Inflammatory macrophage (primary cell): ENCODE measurements around the gene CEBPE.
A peak's percentile ranks its signal among the peaks of the same experiment; 100 is the strongest.

ENCODE experiments used
- DNase-seq, 2 donors: peaks; one replicate each; pipeline ENCODE4 v3.0.0-alpha.2; 2020 to 2022

Gene CEBPE

DNA sequence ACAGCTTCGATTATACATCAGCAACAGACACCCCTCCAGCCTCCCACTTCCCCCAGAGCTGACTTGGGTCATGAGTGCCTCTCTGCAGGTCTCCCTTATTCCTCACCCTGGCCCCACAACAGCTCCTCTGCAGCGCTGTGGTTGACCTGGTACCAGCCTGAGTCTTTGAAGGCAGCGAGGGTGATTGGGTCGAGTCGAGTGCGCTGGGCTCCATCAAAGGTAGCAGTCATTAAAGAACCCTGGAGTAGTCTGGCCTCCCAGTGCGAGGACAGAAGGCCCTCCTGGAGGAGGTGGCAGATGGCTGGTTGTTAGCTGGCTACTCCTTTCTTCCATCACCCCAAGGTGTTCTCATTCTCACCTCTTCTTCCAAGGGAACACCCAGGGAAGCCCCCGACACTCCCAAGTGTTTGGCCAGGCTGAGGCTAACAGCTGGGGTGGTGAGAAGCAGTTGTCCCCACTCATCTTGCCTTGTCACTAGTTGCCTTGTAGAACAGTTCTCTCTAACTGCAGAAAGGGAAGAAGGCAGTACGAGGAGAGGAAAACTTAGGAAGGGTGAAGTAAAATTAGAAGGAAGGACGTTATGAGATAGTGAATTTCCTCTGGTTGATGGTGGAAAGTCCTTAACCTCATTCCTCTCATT lies 16.9 kb downstream of the CEBPE start:
- no peak for DNase-seq

DNA sequence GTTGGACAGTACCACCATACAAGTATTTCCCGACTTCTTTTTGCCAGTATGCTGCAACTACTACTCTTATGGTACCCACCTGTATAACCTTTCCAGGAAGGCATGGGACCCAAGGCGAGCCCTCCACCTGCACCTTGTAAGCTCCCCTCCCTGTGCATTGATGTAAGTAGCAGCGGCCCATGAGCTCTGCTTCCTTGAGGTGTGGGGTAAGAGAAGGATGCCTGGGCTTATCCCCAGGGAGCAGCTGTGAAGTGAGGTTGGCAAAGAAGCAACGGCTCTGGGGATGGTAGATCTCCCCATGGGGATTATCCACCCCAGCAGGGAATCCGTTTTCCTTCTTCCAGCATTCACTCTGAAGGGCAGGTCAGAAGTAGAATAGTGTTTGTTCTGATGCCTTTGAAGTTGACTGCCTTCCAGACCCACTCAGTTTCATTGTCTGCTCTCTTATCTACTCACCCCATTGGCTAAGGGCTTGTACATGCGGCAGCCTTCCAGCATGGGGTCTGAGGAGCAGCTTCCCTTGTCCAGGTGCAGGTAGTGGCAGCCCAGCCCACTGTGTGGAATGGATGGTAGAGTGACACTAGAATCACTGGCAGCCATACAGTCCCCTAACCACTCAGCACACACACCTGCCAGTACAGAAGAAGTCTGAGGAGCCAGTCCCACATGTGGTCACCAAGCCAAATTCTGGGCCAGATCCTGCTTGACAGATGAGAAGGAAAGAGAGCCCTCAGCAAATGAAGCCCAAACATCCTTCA lies 17.7 kb downstream of the CEBPE start:
- no peak for DNase-seq

GRCh38 chr14:23099212-23099861 lies 19.7 kb downstream of the CEBPE start:
- no peak for DNase-seq

GRCh38 chr14:23097786-23098185 lies 21.3 kb downstream of the CEBPE start:
- no peak for DNase-seq

- peak; percentile 100 for DNase-seq
Observed at GRCh38 chr14:23095196-23096108, 23.6 kb downstream of the CEBPE start, which contains the start of gene C14orf119. C14orf119 (plus strand) TSS chr14:23095505; CDS start chr14:23097659, 2,154 bp downstream.

DNA sequence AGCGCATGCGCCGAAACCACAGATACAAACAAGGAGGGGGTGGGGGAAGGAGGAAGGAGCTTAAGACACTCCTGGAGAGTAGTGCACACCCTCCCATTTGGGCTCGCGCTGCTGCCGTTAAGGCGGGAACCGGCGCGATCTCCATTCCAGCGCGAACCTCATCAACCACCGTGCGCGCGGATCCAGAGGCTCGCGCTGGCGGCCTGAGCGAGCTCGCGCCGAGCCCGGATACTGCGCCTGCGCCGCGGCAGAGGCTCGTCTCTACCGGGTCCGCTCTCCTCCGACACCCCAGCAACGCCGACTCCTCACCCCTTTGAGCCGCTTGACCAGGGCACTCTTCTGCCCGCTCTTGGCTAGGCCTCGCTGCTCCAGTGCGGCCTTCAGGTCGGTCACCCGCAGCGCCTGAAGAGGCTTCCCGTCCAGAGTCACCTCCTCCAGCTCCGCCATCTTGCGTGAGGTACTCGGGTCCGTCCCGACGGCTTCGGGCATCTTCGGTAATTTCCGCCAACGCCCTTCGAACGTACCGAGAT lies 24.3 kb downstream of the CEBPE start, which contains the start of gene ACIN1:
Gene ACIN1 (minus strand): TSS at position 471 of the 530 bp plus-strand sequence. CDS start 24 bp downstream, at position 447.
- DNase-seq: peak; percentile 75 to 81

DNA sequence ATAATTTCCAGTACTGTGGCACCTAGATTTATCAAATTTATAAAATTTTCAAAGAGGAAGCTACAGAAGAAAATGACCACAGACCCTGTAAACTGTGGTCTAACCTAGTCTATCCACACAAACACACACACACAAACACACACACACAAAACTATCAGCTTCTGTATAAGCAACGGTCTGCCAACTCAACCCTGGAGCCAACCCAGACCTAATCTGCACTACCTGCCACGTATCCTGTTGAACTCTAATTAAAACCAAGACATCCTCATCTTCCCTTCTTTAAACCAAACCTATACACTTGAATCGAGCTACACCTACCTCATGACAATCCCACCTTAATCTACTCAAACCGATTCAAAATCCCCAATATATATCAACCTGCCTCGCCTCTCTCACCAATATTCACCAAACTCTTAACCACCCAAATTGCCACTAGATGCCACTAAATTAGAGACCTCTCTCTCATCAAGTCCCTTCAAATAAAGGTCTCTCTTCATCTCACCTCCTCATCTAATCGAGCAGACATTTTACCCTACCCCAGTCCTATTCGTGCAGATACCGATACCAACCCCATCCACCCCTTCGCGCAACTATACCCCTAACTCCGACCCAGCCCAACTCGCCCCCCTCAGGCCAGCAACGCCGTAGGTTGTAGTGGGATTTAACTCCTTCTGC lies 24.9 kb downstream of the CEBPE start:
- no peak for DNase-seq

- no peak for DNase-seq
Observed at GRCh38 chr14:23093526-23093925, 25.5 kb downstream of the CEBPE start.

DNA sequence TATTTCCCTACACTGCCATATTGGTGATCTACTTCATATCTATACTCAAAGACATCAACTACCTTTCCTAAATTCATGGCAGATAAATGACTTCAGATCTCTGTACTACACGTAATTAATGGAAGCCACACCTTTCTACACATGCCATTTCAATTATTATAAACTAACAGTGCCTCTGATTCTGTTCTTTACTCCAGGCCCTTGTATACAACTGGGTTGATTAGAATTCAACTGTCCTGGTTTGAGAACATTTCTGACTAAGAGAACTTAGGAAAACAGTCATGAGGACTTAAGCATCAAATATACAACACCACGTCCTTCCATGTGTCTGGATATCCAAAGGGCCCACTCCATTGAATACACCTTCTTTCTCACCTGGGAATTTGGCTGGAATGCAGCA lies 26.0 kb downstream of the CEBPE start:
- DNase-seq: no peak

- DNase-seq: no peak
Observed at GRCh38 chr14:23091294-23092225, 27.5 kb downstream of the CEBPE start.

GRCh38 chr14:23090254-23090636 lies 28.8 kb downstream of the CEBPE start:
- DNase-seq: no peak

DNA sequence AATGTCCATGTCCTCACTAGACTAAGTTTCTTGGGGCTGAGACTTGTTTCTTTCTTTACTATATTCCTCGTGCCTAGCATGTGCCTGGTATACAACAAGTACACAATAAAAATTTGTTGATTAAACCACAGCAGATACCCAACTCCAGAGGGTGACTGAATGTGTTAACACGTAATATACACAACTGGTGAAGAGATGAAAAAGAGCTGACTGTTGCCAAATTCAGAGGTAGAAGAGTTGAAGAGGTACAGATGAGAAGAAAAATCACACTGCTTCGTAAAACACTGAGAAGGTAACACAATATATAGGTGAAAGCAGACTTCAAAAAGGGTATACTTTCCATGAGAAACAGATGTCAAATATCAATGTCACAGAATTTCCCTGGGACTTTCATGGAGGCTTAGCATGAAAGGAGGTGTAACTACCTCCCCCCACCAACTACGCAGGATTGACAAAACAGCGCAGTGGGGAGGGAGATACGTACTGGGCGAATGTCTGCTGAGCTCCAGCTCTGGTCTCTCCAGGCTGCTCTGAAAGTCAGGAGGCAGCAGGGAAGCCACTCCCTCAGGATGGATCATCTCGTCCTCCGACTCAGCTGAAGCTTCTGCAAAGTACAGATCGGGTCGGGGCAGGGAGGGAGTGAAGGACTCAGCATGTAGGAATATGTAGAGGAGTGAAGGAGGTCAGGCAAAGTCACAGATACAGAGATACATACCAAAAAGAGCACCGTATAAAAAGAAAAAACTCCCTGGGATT lies 29.4 kb downstream of the CEBPE start:
- DNase-seq: no peak

DNA sequence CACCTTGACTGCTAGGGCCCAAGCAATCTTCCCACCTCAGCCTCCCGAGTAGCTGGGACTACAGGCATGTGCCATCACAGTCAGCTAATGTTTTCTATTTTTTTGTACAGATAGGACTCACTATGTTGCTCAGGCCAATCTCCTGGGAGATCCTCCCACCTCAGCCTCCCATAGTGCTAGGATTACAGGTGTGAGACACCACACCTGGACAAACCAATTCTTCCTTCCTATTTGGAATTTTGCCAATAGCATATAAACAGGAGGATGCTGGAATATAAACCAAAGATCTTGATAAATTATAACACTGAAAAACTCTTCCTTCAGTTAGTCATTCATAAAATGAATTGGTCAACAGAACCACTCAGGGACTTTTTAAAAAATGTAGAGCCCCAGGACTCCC lies 32.5 kb downstream of the CEBPE start:
- no peak for DNase-seq

GRCh38 chr14:23085458-23085857 lies 33.6 kb downstream of the CEBPE start:
- peak; percentile 74 to 81 for DNase-seq

- DNase-seq: no peak
Observed at GRCh38 chr14:23080474-23080873, 38.6 kb downstream of the CEBPE start.

DNA sequence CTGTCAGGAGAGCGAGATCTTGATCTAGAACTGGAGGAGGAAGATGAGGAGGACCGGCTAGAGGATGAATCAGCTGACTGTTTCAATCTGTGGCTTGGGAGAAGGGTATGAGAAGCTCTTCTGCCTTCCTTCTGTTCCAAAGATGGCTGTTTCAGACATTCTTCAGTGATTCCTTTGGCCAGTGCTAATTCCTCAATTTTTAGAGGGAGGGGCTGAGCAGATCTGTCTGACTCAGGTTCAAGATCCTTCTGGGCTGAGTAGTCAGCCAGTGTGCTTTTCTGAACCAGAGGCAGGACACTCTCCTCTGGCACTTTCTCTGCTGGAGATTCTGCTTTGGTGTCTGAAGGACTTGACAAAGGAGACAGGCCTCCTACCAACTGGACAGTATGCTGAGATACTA lies 39.3 kb downstream of the CEBPE start:
- peak in 1 of 2 donors; percentile 24 for DNase-seq

- DNase-seq: peak; percentile 95 to 98
Observed at GRCh38 chr14:23078692-23079116, 40.4 kb downstream of the CEBPE start.

- no peak for DNase-seq
Observed at GRCh38 chr14:23077962-23078361, 41.1 kb downstream of the CEBPE start.

DNA sequence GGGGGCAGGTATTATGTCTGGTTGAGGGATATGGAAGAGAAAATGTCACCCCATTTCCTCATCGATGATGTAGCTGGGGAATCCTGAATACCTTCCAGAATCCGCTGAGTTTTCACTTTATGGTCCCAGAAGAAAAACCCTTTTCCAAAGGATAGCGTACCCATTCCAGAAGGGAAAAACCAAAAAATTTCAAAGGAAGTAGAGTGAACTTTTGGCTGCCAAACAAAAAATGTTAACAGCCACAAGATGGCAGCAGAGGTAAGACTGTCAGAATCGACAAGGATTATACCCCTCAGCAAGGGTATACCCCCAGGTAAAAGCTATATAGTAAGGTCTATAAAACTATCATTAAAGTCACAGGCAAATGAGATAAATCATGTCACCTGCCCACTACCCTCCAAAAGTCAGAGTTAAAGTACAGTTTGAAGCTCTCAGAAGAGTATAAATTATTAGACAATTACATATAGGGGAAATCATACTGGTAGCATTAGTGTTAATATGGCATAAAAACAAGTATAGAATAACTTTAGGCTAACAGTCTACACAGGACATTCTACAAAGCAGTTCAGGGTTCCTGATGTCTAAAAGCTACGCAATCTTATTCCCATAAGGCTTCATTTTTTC lies 42.2 kb downstream of the CEBPE start:
- DNase-seq: peak; percentile 41 to 47
